Limb (tissue), 2 donors: ENCODE data around the gene MATCAP1.

ENCODE experiments used
- DNase-seq, 2 donors: peaks; one replicate each; pipeline ENCODE4 v3.0.0-alpha.2; 2016; ENCODE audit errors: extremely low spot score in 2 of 2

MATCAP1 gene

DNA sequence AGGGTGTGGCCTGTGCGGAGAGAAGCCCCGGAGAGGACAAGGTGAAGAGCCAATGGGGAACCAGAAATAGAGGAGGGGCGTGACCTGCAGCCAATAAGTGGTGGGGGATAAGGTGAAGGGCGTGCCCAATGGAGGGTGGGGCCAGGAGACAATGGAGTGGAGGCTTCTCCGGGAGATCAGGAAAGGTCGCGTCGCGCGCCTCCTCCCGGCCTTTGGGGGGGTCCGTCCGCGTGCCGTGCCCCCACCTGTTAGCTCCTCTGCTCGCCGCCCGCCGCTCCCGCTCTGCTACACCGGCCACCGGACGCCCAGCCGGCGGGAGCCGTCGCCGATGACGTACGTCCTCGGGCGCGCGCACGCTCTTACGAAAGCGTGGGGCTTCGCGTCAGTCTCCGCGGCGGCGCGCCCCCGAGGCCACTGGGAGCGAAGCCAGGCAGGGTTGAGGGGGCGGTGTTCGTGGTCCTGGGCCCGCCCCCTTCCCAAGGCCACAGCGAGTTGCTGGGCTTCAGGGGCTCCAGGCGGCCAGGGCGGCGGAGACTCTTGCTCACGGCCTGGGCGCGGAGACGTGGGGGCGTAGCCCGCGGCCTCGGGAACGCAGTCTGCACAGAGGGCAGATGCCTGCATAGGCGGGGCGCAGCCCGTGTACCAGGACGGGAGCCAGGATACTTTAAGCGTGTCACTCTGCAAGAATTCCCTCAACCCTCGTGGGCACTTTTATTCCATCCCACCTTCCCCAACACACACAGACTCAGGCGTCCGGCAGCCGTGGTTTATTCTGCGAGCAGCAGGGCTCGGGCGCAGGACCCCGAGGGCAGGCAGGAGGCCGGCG lies at the start of gene MATCAP1:
Gene MATCAP1, minus strand, starts transcription at position 337 of the 826 bp plus-strand sequence. CDS start 3,353 bp downstream, outside the sequence.
- peak; percentile 97 to 99 for DNase-seq

DNA sequence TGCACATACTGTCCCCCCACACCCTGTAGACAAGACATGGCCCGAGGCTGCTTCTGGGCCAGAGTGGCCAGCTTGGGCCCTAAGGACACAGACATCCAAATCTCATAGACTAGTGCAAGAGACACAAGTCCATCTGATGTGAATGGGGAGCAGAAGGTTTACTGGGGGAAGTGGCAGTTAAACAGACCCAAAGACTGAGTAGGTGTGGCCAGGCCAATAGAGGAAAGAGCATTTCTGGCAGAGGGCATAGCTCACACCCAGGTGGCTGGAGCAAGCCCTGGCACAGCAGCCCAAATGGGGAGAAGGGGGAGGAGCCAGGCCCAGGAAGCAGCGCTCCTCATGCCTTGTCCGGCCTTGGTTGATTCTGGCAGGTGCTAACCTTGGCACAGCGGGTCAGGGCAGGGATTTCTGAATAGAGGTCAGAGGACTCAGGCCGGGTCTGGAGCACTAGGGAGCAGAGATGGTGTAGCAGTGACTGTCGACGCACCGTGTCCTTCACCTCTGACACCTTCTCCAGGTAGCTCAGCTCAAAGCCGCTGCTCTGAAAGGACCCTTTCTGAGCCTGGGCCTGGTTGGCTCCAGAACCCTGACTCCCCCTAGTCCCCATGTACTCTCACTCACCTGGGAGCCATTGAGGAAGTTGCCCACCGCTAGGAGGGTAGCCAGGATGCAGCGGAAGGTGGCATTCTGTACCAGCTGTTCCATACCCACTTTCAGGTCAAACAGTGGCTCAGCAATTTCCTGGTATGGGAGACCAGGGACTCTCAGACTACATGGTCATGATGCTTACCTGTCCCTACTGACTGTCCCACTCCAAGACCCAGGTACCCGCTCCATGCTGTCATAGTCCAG lies 47.3 kb upstream of the MATCAP1 start:
- DNase-seq, result no peak

DNA sequence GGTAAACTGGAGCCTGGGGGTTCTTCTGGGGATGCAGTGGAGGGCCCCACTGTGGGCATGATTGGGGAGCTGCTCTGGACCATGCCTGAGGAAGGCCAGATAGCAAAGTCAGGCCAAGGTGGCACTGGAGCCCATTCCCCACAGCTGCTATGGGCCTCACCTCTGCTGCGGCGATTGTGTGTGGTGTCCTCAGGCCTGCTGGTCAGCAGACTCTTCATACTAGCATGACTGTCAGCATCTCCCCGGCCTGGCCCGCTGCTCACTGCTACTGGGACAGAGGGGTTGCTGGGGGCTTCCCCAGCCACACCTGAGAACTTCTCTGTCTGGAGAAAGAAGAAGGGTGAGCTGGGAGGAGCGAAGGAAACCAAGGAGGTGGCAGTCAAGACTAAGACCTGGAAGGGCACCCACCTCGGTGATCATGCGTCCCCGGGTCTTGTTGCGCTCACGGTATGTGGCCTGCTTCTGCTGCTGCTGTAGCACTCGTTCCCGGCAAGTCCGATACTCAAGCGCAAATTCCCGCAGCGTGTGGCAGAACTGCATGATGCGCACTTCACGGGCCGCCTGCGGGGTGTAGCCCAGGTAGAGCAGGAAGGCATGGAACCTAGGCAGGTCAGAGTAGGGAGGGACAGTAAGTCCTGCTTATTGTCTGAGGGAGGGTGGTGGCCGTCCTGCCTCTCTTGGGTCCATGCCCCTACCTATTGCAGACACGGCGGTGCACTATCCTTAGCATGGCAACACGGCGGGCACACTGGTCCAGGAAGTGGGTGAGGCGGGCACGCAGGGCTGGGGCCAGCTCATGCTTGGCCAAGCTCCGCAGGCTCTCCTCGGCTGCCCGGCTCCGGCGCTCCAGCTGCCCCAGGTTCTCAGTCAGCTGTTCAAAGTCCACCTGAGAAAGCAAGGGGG lies 46.4 kb upstream of the MATCAP1 start:
- DNase-seq, result no peak

- no peak for DNase-seq
Observed at GRCh38 chr16:67228905-67229304, 45.1 kb upstream of the MATCAP1 start.

DNA sequence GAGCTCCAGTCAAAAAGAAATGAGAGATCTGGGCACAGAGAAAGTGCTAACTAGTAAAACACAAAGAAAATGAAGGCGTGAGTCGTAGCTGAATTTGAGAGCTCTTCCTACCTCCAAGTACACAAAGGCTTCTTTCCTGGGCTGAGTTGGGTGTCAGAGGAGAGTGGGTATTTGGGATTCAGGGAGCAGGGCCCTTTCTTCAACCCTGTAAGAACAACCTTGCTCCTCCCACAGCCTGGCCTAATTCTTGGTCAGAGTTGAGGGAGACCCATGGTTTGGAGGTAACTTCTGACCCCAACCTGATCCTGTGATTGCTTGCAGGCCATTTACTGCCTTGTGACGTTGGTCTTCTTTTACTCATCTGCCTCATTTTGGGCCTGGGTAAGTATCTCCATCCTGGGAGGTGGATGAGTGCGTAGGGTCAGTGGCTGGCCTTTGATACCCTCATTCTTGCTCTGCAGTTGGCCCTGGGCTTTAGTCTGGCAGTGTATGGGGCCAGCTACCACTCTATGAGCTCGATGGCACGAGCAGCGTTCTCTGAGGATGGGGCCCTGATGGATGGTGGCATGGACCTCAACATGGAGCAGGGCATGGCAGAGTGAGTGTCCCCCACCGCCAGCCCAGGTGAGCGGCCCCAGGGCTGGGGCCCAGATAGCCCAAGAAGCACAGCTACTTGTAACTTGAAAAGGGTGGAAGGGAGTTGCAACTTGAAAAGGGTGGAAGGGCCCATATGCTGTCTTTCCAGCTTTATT lies 44.4 kb upstream of the MATCAP1 start:
- no peak for DNase-seq

GRCh38 chr16:67227567-67227921 lies 43.8 kb upstream of the MATCAP1 start:
- no peak for DNase-seq

DNA sequence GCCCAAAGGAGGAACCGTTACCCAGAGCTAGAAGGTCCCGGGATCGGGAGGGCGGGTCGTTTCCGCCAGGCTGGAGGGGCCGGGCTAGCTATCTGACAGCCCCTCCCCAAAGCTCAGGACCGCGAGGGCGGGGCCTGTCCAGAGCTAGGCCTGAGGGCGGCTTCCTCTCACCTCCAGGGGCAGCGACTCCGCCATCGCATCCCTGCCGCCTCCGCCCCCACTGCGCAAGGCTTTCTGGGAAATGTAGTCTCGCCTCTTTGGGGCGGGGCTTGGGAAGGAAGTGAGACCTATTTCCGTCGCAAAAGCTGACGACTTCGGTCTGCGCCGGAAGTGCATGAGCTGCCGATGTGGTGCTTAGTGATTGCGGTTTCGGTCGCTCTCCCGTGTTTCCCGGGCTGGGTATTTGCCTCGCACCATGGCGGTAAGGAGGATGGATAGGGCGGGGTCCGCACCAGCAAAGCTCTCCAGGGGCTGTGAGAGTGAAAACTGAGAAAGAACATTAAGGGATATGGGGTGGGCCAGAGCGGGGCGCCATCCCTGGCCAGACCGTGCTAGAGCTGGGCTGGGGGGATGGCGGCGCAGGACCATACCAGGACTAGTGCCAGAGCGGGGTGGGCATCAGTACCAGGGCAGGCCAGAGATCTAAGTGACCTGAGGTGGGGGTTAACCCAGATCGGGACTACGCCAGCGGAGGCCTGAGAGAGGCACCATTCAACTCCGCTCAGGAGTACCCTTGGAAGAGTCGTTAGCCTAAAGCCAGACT lies 43.2 kb upstream of the MATCAP1 start, which contains the start of gene TMEM208:
Gene TMEM208, plus strand, starts transcription at position 327 of the 763 bp plus-strand sequence. Its CDS starts 89 bp downstream, at position 416.
- peak; percentile 97 to 99 for DNase-seq

- DNase-seq, result no peak
Observed at GRCh38 chr16:67226295-67226803, 42.6 kb upstream of the MATCAP1 start.

DNA sequence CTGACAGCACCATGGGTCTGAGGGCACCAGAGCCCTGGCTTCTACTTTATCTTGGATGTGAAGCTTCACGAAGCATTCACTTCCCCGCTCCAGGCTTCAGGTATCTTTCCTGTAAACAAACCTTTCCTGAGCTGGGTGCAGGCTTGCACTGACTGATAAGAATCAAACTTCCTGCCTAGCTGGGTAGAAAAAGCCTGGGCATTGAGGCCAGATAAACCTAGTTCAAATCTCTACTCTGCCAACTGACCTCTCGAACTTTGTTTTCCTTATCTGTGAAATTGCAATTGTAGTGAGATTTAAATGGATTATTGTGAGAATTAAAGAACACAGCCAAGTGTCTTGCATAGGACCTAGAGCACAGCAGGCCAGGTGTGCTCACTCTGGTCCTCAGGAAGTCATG lies 40.2 kb upstream of the MATCAP1 start:
- no peak for DNase-seq

DNA sequence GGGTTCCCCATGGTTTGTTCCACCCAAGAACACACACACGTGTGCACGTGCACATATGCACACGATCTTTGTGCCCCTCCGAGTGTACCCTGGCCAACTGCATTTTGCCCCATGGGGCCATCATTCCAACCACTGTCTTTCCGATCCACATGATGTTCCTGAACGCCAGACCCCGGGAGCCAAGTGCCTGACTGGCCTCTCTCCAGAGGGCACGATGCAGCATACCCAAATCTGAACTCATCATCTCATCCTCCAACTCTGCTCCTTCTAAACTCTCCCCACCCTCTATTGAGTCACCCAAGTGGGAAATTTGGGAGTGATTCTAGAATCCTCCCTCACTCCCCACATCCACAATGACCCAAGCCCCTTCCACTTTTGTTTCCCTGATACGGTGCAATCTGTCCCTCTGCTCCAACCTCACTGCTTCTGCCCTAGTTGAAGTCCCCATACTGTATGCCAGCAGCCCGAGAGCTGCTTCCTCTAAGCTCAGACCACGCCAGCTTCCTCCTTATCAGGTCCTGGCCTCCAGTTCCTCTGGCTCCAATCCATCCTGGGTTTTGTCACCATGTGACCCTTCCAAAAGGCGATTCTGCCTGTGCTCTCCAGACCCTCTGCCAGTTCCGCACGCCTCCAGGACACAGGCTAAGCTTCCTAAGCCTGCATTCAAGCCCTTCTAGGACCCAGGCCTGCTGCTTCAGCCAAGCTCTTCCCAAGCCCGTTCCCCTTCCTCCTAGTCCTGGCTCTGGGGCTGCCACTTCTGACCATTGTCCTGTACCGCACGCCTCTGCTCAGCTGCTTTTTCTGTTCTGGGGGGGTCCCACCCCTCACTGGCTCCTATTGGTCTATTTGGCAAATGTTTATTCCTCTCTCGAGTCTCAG lies 33.1 kb upstream of the MATCAP1 start:
- no peak for DNase-seq

- DNase-seq, result no peak
Observed at GRCh38 chr16:67215706-67216105, 31.9 kb upstream of the MATCAP1 start.

- no peak for DNase-seq
Observed at GRCh38 chr16:67213197-67214019, 29.6 kb upstream of the MATCAP1 start.

DNA sequence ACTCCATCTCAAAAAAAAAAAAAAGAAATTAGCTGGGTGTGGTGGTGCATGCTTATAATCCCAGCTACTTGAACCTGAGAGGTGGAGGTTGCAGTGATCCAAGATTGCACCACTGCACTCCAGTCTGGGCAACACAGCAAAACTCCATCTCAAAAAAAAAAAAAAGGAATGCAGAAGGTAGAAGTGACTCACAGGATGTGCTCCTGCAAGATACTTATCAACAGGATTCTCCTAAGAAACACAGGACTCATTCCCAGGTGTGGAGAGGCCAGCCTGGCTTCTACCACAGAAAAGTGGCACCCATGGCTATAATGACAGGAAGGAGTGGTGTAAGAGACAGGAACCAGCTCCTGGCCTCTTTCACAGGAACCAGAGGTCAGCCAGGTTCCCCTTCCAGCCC lies 29.0 kb upstream of the MATCAP1 start:
- no peak for DNase-seq

- no peak for DNase-seq
Observed at GRCh38 chr16:67211674-67212073, 27.9 kb upstream of the MATCAP1 start.

DNA sequence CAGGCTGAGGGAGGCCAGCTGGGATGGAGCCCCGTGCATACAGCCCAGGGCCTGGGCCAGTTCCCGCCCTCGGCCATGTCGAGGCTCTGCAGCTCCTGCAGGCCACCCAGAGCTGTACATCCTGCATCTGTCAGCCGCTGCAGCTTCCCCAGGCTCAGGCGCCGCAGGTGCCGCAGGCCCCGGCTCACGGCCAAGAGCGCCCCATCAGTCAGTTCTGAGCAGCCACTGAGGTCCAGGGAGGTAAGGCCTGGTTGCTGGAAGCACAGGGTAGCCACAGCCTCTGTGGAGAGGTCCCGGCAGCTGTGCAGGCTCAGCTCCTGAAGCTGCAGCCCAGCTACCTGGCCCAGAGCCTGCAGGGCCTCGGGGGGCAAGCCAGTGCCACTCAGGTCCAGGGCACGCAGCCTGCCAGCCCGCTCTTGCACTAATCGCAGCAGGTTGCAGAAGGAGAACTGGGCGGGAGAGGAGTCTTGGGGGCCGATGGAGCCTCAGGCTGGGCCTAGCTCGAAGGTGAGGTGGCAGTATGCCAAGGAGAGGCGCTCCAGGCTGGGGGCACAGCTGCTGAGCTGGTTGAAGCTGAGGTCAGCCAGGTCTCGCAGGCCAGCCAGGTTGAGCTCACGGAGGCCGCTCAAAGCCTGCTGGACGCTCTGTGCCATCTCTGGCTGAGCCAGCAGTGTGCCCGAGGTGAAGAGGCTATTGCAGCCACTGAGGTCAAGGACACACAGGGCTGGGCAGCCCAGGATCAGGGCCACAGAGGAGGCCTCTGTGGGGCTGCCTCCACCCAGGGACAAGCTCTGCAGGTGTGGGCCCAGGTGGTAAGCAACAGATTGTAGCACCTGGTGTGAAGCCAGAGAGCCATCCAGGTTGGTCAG lies 26.5 kb upstream of the MATCAP1 start:
- no peak for DNase-seq

DNA sequence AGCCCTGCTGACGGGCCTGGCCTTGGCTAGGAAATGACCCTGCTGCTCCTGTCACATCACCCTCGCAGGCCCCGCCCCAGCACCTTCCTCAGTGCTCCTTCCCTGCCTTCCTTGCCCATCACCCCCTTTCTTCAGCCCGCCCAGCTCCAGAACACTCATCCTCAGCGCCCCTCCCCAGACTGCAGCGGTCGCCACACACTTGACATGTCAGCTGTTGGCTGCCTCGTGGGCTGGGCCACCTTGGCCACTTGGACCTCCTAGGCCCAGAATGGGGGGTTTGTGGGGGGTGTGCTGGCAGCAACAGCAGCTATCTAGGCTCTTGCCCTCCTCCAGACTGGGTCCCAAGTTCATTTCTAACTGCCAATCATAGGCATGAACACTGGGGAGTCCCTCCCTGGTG lies 25.8 kb upstream of the MATCAP1 start:
- no peak for DNase-seq
